GM10266 (cell line): ENCODE data around the gene LRRC3.

Experiments used
- DNase-seq: peaks from one replicate; pipeline ENCODE4 v3.0.0; 2012; ENCODE audit errors: extremely low spot score
- CTCF ChIP-seq: IDR thresholded peaks from 2 replicates; pipeline ENCODE4 v1.5.1; 2012; ENCODE audit warnings: mild to moderate bottlenecking, low read depth; ENCODE audit not compliant: control insufficient read depth, insufficient read depth; ENCODE audit errors: missing control alignments

LRRC3 gene

GRCh38 chr21:44420416-44421205 is 34.7 kb upstream of the LRRC3 start:
- no peak for DNase-seq
- no peak for TF ChIP-seq CTCF

GRCh38 chr21:44421901-44422840 is 33.1 kb upstream of the LRRC3 start:
- no peak for DNase-seq
- TF ChIP-seq CTCF: no peak

DNA sequence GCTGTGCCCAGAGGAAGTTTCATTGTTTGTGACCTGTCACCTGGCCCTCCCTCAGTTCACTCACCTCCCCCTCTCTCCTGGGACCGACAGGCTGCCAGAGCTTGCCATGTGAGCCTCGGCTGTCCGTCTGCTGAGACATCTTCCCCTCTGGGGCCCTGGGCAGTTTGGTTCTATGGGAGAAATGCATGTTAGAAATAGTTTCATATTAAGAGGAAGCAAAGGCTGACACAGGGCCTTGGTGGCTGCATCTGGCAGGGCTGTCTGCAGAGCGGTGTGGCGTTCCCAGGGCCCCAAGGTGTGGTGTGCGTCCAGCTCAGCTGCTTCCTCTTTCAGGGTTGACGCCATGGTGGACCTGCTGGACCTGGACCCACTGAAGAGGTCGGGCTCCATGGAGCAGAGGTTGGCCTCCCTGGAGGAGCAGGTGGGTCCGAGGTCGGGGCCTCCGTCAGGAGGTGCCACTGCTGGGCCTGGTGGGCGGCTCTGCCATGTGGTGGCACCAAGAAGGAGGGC is 31.9 kb upstream of the LRRC3 start:
- TF ChIP-seq CTCF: no peak
- DNase-seq: no peak

DNA sequence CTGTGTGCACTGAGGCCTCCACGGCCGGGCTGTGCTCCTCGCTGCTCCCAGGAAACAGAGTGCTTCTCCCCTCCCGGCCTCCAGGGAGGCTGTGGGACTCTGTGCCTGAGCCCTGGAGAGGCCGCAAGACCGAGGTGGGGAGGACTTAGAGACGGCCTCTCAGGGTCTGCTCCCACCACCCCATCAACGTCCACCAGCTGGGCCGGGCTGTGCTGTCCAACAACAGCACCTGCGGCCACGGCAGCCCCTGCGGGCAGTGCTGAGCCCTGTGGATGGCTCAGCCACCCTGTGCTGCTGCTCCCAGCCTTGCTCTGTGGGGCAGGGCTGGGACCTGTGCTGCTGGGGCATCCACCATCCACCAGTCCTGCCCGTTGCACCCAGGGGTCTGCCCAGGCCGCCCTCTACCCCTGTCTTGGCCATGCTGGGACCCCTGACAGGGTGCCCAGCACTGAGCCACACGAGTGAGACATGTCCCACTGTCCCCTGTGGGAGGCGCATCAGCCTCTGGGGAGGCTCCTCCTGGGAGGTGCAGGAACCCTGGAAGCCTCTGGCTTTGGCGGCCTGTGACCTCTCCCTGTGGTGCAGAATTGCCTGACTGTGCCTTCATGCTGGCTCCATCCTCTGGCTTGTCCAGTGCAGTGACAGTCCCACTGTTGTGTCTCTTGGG is 31.2 kb upstream of the LRRC3 start:
- no peak for TF ChIP-seq CTCF
- no peak for DNase-seq

GRCh38 chr21:44424608-44425306 is 30.6 kb upstream of the LRRC3 start:
- DNase-seq: no peak
- no peak for TF ChIP-seq CTCF

DNA sequence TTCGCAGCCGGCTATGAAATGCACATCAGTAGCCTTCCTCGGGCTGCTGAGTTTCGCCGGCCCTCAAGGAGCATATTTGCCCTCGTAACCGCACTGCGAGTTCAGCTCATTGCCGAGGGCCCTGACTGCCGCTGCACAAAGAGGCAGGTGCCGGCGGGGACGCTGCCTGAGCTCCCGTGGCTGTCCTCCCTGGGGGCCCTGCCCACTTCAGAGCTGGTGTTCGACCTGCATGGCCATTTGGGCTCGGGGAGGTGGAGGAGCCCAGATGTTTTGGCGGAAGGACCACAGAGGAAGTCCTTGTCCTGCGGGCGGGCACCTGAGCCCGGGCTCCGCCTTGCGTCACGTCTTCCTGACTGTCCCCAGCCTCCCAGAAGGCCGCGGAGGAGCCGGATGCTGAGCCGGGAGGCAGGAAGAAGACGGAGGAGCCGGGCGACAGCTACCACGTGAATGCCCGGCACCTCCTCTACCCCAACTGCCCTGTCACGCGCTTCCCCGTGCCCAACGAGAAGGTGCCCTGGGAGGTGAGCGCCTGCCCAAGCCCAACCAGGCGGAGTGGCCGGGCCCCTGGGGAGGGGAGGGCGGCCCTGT is 29.9 kb upstream of the LRRC3 start:
- no peak for DNase-seq
- no peak for TF ChIP-seq CTCF
